Measurements from ENCODE around the gene ETV1.

The ETV1 gene

DNA sequence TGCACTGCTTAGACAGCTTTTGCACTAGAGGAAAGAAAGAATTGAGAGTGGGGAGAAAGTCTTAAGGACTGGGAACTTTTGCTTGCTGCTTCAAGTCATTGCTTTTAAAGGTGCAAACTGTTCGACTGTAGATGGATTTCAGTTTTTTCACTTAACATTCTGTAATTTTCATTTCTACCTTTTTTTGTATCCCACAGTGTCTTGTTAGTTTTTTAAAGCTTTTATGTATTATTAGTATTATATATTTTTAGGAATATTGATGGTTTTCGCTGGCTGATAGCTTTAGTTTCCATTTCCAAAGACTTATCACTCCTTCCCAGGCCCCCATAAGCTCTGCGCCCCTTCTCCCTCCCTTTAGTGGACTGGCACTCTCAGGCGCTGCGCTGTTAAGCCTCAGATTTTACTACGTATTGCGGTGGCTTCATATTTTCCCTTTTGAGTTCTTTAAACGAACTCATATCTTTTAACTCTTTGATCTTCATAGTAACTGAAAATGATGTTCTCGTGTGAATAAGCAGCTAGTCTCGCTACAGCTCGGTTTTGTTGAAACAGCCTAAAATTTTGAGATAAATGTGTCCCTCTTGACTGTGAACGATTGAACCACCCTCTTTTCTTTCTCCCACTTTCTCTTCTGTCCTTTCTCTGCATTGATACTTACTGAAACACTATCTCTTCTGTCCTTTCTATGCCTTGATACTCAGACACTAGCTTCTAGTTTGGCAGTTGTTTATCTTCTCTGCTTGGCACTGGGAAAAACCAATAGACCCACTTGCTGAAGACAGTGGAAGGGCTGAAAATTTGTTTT is 2.5 kb upstream of the ETV1 start:
- Mint-ChIP-seq H3K36me3 (ENCODE audit: low read depth) (no peaks in the 10 kb centered on the region), H3K27me3 (no peaks in the 10 kb centered on the region), H3K4me1 (ENCODE audit: low read depth) (no peaks in the 10 kb centered on the region), H3K9me3 (no peaks in the 10 kb centered on the region), H3K4me3 (no peak overlapping the region), H3K27ac (no peak overlapping the region)

DNA sequence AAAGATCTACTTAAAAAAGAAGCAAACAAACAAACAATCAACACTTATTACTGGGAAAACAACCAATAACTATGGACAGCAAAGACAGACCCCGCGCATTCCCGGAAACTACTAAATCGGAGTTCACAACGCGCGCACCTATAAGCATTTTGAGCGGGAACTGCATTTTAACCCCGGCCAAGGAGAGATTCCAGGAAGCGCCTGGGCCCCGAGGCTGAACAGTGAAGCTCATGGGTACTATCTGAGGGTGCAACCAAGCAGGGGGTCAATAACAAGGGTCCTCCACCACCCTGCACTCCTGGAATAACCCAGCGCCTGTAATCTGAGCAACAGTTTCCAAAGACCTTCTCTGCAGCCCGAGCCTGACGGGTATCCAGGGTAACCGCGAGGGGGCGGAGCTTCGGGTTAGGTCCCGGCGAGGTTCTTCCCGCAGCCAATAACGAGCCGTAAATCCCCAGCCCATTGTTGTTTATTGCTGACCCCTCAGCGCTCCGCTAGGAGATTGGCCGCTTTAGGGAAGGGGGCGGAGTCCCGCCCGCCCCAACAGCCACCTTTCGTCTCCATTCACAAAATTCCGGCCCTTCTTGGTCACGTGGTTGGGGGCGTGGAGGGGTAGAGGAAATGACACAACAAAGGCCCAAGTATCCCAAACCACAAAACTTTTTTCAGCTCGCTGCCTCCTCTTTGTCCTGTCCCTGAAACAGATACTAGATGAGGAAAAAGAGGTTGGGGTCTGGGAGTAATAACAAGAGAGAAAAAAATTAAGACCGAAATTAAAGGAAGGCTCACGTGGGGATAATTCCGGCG is 1.7 kb upstream of the ETV1 start:
- no peaks in the 10 kb centered on the region for H3K4me1 Mint-ChIP-seq (ENCODE audit: low read depth)
- no peak overlapping the region for H3K4me3 Mint-ChIP-seq
- no peaks in the 10 kb centered on the region for H3K36me3 Mint-ChIP-seq (ENCODE audit: low read depth)
- no peaks in the 10 kb centered on the region for H3K9me3 Mint-ChIP-seq
- H3K27ac Mint-ChIP-seq, result no peak overlapping the region
- H3K27me3 Mint-ChIP-seq, result peaks cover 5% of the 10 kb centered on the region

DNA sequence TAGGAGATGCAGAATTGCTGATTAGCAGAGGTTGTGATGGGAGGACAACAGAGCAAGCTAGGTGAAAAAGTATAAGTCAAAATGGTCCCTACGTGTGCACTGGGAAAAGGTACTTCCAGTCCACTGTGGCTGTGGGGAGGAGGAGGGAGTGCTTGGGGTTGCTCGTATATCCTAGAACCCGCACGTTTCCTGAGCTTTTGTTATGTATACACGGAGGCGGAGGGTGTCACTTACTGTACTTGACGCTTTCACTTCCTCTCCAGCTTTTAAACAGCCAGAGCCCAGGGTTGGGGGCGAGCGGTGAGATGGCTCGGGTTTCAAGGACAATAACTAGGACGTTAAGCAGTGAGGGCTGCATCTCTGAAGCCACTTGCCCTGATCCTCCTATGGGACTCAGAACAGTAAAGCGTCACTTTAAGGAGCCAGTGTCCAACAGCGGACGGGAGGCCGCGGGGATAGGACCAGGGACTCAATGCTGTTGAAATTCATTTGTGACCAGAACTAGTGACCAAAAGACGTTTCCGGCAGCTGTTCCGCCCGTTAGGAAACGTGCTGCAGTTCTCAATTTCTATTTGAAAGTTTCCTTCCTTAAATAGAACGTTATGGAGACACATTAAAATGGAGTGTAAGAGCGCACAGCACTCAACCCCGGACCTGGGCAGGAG is 985 bp upstream of the ETV1 start:
- no peaks in the 10 kb centered on the region for H3K4me1 Mint-ChIP-seq (ENCODE audit: low read depth)
- no peak overlapping the region for H3K4me3 Mint-ChIP-seq
- peaks cover 9% of the 10 kb centered on the region for H3K27me3 Mint-ChIP-seq
- no peaks in the 10 kb centered on the region for H3K36me3 Mint-ChIP-seq (ENCODE audit: low read depth)
- no peak overlapping the region for H3K27ac Mint-ChIP-seq
- H3K9me3 Mint-ChIP-seq, result no peaks in the 10 kb centered on the region

DNA sequence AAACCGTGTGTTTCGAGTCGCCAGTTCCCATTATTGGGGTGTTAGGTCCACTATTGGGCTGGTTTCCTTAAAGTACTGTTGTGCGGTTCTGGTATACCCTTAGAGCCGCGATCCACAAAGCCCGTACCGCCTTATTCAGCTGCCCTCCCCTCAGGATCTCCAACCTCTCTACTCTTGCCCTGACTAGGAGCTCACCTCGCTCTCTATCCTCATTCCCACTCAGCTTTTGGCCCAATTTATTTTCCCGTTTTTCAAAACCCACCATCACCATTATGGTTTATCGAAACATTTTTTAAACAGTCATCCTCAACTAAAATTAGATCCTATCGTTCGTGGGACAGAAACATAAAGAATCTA is 461 bp upstream of the ETV1 start:
- H3K27me3 Mint-ChIP-seq, result peaks cover 9% of the 10 kb centered on the region
- no peak overlapping the region for H3K4me3 Mint-ChIP-seq
- H3K9me3 Mint-ChIP-seq, result no peaks in the 10 kb centered on the region
- no peaks in the 10 kb centered on the region for H3K36me3 Mint-ChIP-seq (ENCODE audit: low read depth)
- no peaks in the 10 kb centered on the region for H3K4me1 Mint-ChIP-seq (ENCODE audit: low read depth)
- no peak overlapping the region for H3K27ac Mint-ChIP-seq

DNA sequence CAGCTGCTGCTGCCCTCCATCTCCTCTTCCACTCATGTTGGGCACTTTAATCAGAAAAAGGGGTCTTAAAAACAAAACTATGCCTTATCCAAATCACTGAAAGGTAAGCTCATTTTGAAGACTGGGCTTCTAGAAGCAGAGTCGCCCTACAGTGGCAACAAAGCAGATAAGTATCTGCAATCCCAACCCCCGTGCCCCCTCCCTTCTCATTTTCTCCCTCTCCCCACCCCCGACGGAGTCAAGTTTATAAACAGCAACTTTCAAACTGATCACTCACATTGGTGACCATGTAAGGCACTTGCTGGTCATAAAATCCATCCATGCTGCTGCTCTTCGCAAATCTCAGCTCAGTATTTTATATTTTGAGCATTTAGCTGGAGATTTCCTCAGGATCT is 738 bp downstream of the ETV1 start:
- no peak overlapping the region for H3K27ac Mint-ChIP-seq
- H3K27me3 Mint-ChIP-seq, result peaks cover 9% of the 10 kb centered on the region
- H3K36me3 Mint-ChIP-seq (ENCODE audit: low read depth), result no peaks in the 10 kb centered on the region
- no peak overlapping the region for H3K4me3 Mint-ChIP-seq
- no peaks in the 10 kb centered on the region for H3K9me3 Mint-ChIP-seq
- no peaks in the 10 kb centered on the region for H3K4me1 Mint-ChIP-seq (ENCODE audit: low read depth)

DNA sequence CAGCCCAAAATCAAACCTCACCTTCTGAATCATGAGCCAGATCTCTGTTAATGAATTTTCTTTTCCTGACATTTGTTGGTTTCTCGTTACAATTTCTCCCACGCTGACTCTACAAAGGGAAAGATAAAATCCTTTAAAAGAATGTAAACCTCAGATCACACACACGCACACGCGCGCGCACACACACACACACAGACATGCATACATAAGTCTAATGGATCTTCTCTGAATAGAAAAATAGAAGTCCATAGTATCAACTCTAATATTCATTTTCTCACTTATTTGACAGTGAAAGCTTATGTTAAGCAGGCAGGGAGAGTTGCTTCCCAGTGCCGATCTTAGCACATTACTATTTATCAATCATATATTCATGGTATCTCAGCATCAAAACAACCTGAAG is 1.4 kb downstream of the ETV1 start:
- Mint-ChIP-seq H3K9me3 (no peaks in the 10 kb centered on the region), H3K27ac (no peak overlapping the region), H3K36me3 (ENCODE audit: low read depth) (no peaks in the 10 kb centered on the region), H3K27me3 (peaks cover 10% of the 10 kb centered on the region), H3K4me1 (ENCODE audit: low read depth) (peaks cover under 1% of the 10 kb centered on the region), H3K4me3 (no peak overlapping the region)

DNA sequence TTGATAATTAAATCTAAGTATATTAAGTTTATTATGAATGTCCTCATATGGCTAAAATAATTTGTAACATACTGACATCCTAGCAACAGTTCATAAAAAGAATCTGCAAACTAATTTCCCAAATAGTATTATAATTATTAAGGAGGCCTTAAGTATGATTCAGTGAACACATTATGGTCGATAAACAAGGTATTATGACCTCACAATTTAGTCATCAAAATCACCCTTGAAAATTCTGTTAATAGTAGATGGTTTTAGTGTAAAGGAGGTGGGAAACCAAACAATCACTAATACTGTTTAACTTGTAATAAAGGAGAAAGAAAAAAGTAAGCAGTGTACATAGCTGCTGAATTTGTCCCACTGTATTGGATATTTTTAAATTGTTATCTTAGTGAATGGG is 2.1 kb downstream of the ETV1 start:
- H3K36me3 Mint-ChIP-seq (ENCODE audit: low read depth), result no peaks in the 10 kb centered on the region
- no peak overlapping the region for H3K27ac Mint-ChIP-seq
- no peaks in the 10 kb centered on the region for H3K9me3 Mint-ChIP-seq
- H3K27me3 Mint-ChIP-seq, result peaks cover 13% of the 10 kb centered on the region
- H3K4me3 Mint-ChIP-seq, result no peak overlapping the region
- H3K4me1 Mint-ChIP-seq (ENCODE audit: low read depth), result peaks cover 4% of the 10 kb centered on the region

DNA sequence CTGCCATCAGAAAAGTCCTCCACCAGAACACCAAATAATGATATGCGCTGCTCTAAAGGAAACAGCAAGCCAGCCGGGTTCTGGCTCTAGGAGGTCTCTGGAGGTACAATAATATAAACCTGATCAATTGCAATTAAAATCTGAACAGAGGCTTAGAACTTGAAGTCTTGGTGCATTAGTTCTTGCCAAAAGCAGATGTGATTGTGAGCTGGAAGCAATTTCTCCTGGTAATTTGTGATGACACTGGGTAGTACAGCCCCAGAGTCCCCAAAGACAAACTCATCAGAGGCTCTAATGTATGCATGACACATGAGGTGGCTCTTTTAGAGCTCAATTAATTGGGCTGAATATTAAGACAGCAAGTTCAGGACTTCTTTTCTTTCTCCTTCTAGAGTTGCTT is 3.3 kb downstream of the ETV1 start:
- Mint-ChIP-seq H3K27ac (no peak overlapping the region), H3K36me3 (ENCODE audit: low read depth) (no peaks in the 10 kb centered on the region), H3K27me3 (peaks cover 14% of the 10 kb centered on the region), H3K9me3 (no peaks in the 10 kb centered on the region), H3K4me1 (ENCODE audit: low read depth) (peaks cover 4% of the 10 kb centered on the region), H3K4me3 (no peak overlapping the region)

DNA sequence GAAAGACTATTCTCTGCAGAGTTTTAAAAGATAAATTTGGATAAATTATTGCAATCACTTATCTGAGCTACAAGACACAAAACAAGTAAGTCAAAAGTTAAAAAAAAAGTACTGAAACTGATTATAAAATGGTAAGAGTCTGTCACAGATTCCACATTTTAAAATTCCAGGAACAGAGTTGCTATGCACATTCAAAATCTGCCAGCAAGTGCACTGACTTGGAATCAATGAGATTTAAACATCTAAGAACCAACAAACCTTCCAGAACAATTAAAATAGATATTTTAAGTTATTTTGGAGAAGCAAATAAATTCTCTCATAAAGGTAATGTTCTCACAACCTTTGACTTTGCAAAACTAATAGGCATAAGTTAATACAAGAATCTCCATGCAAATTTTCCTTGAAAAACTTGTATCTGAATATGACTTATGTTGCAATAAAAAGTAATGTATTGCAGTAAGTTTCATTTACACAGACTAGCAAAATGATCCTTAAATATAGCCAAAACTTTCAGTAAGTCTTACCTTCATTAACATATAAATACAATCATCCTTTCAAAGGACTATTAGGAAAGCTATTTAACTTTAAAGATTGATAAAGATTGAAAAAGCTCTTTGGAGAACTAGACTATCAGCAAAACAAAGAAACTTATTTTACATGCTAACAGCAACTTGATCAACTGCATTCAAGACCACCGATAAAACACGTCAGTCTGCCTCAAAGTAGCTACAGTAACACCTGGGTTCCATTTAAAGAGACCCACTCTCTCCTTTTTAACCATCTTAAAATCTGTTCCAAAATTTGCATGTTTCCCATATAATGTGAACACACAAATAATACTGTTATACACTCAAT is 4.4 kb downstream of the ETV1 start:
- Mint-ChIP-seq H3K36me3 (ENCODE audit: low read depth) (no peaks in the 10 kb centered on the region), H3K27ac (no peak overlapping the region), H3K4me3 (no peak overlapping the region), H3K9me3 (no peaks in the 10 kb centered on the region), H3K27me3 (peaks cover 20% of the 10 kb centered on the region), H3K4me1 (ENCODE audit: low read depth) (peaks cover 4% of the 10 kb centered on the region)

DNA sequence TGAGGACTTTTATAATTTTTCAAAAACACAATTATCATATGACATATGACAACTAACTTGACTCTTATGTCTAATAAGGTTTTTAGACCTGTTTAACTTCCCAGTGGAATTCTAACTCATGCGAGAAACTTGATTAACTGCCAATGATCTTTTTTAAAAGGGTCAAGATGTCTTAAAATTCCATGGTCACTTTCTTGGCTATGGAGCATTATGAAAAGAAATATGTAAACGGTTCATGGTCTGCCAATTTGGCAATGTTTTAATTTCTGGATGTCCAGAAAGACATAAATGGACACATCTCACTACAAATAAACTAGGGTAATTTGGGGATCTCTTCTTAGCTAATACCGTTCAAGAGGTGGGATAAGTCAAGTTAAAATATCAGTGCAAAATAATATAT is 5.4 kb downstream of the ETV1 start:
- peaks cover 4% of the 10 kb centered on the region for H3K4me1 Mint-ChIP-seq (ENCODE audit: low read depth)
- no peaks in the 10 kb centered on the region for H3K9me3 Mint-ChIP-seq
- H3K4me3 Mint-ChIP-seq, result no peak overlapping the region
- H3K27me3 Mint-ChIP-seq, result peaks cover 20% of the 10 kb centered on the region
- H3K27ac Mint-ChIP-seq, result no peak overlapping the region
- H3K36me3 Mint-ChIP-seq (ENCODE audit: low read depth), result no peaks in the 10 kb centered on the region

DNA sequence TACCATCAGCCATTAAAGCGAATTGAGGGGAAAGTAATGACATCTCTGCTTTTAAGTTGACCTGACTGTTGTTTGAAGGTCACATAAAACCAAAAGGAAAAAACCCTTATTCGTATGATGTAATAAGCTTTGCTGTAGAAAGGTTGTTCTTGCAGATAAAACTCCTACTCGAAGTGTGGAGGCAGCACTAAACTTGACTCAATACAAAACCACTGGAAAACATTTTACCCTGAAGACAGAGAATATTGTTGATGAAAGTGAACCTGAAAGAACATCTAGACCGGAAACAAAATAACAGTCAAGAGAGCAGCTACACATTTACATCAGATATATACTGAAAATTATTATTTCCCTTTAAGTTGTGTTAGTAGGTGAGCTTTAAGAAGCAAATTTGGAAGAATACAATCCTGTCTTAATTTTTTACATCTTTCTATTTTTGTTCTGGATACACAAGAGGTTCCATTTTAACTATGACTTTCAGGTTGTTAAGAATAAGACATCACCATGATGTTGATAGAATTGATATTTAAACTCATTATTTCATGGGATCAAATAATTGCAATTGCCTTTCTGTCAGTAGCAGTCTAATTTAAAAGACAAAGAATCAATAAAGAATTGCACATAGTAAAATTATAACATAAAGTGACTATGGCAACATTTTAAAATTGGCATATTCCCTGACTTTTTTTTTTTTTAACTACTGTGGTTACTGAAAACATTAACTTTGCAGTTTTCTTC is 6.4 kb downstream of the ETV1 start:
- Mint-ChIP-seq H3K36me3 (ENCODE audit: low read depth) (no peaks in the 10 kb centered on the region), H3K9me3 (no peaks in the 10 kb centered on the region), H3K4me1 (ENCODE audit: low read depth) (peaks cover 4% of the 10 kb centered on the region), H3K27ac (no peak overlapping the region), H3K27me3 (peaks cover 20% of the 10 kb centered on the region), H3K4me3 (no peak overlapping the region)

DNA sequence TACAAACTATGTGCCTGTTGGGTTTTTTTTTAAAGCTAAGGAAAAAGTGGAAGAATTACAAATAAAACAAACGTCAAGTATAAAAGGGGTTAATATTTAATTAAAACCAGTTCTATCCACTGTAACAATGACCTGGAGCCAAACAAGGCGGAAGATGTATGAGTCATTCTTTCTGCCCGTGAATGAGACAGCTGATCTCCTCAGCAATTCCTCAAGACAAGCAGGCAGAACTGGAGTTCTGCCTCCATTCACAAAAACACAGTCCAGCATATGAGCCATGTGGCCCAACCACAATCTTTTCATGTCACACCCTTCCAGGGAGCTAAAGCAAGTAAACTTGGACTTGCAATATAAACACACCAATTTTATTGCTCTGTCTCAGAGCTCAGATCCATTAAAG is 8.4 kb downstream of the ETV1 start:
- Mint-ChIP-seq H3K27ac (no peak overlapping the region), H3K36me3 (ENCODE audit: low read depth) (no peaks in the 10 kb centered on the region)

DNA sequence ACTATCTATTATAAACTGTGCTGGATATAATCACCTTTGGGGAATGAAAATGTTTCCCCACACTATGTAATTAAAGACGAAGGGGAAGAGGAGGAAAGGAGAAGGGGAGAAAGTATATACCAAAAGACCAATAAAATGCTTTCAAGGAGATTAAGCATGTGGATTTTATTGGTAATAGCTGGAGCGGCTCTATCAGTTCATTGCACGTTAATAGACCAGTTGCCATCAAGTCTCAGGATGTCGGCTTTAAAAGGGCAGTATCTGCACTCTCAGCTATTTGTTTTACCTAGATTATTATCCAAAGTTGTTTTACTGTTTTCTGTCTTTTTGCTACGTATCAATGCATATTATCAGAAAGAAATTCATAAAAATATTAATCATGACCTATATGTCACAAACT is 9.0 kb downstream of the ETV1 start:
- H3K9me3 Mint-ChIP-seq, result no peaks in the 10 kb centered on the region
- peaks cover 4% of the 10 kb centered on the region for H3K4me1 Mint-ChIP-seq (ENCODE audit: low read depth)
- H3K4me3 Mint-ChIP-seq, result no peak overlapping the region
- peaks cover 11% of the 10 kb centered on the region for H3K27me3 Mint-ChIP-seq
- H3K27ac Mint-ChIP-seq, result no peak overlapping the region
- no peaks in the 10 kb centered on the region for H3K36me3 Mint-ChIP-seq (ENCODE audit: low read depth)

More for the DNA sequence above, 8.4 kb downstream of the ETV1 start:
- H3K4me1 Mint-ChIP-seq (ENCODE audit: low read depth), result peaks cover 4% of the 10 kb centered on the region
- no peak overlapping the region for H3K4me3 Mint-ChIP-seq
- peaks cover 14% of the 10 kb centered on the region for H3K27me3 Mint-ChIP-seq
- H3K9me3 Mint-ChIP-seq, result no peaks in the 10 kb centered on the region

All from stimulated activated naive CD8-positive, alpha-beta T cell treated with anti-CD3 and anti-CD28 coated beads, Interleukin-15, Interleukin-2, amounts not matched to agents 100 ng/mL and 50 ng/mL, for 24 hours (primary cell).